DND-41 (cell line): Measurements from ENCODE around the gene OPRL1.

Source experiments
- EZH2 ChIP-seq: IDR thresholded peaks from 3 replicates; pipeline ENCODE4 v1.6.1; 2012; ENCODE audit warnings: borderline replicate concordance, low read depth, mild to moderate bottlenecking, moderate library complexity, low read length, inconsistent platforms; ENCODE audit not compliant: severe bottlenecking
- TF ChIP-seq, protein P1 (sequence below): IDR thresholded peaks from 2 replicates; pipeline ENCODE4 v1.5.1; 2012; ENCODE audit warnings: borderline replicate concordance, low read length, moderate library complexity, mild to moderate bottlenecking; ENCODE audit not compliant: poor library complexity, severe bottlenecking; ENCODE audit errors: extremely low read depth

DNA sequence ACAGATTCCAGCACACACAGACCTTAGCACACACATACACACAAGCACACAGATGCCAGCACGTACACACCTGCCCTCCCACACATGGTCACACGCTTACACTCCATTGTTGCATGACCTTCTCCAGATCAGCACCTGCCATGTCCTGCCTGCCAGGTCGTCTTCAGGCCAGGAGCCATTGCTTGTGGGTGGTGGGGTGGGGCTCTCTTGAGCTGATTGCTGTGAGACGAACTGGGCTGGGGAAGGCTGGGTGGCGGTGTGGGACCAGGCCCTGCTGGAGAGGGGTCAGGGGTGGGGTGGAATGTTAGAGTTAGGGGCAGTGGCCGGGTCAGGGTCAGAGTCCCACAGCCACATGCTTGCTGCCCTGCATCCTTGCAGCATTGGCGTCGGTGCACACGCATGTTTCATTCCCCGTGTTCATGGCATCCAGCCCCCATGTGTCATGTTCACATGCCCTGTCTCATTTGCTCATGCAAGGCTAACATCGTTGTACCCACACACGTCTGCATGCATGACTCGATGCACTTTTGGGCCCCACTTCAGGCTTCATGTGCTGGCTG lies 34.0 kb downstream of the OPRL1 start:
- no peak for TF ChIP-seq EZH2
- TF ChIP-seq, protein P1, sequence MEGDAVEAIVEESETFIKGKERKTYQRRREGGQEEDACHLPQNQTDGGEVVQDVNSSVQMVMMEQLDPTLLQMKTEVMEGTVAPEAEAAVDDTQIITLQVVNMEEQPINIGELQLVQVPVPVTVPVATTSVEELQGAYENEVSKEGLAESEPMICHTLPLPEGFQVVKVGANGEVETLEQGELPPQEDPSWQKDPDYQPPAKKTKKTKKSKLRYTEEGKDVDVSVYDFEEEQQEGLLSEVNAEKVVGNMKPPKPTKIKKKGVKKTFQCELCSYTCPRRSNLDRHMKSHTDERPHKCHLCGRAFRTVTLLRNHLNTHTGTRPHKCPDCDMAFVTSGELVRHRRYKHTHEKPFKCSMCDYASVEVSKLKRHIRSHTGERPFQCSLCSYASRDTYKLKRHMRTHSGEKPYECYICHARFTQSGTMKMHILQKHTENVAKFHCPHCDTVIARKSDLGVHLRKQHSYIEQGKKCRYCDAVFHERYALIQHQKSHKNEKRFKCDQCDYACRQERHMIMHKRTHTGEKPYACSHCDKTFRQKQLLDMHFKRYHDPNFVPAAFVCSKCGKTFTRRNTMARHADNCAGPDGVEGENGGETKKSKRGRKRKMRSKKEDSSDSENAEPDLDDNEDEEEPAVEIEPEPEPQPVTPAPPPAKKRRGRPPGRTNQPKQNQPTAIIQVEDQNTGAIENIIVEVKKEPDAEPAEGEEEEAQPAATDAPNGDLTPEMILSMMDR, result no peak
